Nephron progenitor cell (in vitro differentiated cells): Measurements from ENCODE around the gene CCDC187.
"Not testable (repeated sequence)": the region's sequence is repeated elsewhere in the genome, so short reads cannot be mapped to it uniquely, and the experiment has no call there.

ENCODE experiments used
- DNase-seq: peaks from one replicate; pipeline ENCODE4 v3.0.0; 2021
- H3K27ac Mint-ChIP-seq: 2 replicates; pipeline ENCODE4 v1.8.0; 2021; ENCODE audit warnings: mild to moderate bottlenecking, moderate library complexity, mixed read lengths
- H3K27me3 Mint-ChIP-seq: 2 replicates; pipeline ENCODE4 v1.8.0; 2021; ENCODE audit warnings: mild to moderate bottlenecking, low read depth, mixed read lengths; ENCODE audit not compliant: poor library complexity
- H3K36me3 Mint-ChIP-seq: 2 replicates; pipeline ENCODE4 v1.8.0; 2021; ENCODE audit warnings: low read depth, mixed read lengths
- H3K4me1 Mint-ChIP-seq: 2 replicates; pipeline ENCODE4 v1.8.0; 2021; ENCODE audit warnings: mixed read lengths
- H3K4me3 Mint-ChIP-seq: 2 replicates; pipeline ENCODE4 v1.8.0; 2021; ENCODE audit warnings: mild to moderate bottlenecking, moderate library complexity, mixed read lengths
- H3K9me3 Mint-ChIP-seq: 2 replicates; pipeline ENCODE4 v1.8.0; 2021; ENCODE audit warnings: mild to moderate bottlenecking, moderate library complexity, mixed read lengths
- CTCF ChIP-seq: fragments of 200-600 bp; sonication (generic); IDR thresholded peaks from 2 replicates; pipeline ENCODE4 v1.5.0; 2021; ENCODE audit warnings: antibody characterized with exemption

Gene CCDC187

GRCh38 chr9:136238342-136238732 is 65.6 kb downstream of the CCDC187 start:
- DNase-seq = no peak
- no peak for TF ChIP-seq CTCF
- no peak overlapping the region for H3K27ac Mint-ChIP-seq
- H3K27me3 Mint-ChIP-seq = peaks cover 8% of the 10 kb centered on the region
- peaks cover 10% of the 10 kb centered on the region for H3K36me3 Mint-ChIP-seq
- H3K4me1 Mint-ChIP-seq = peaks cover 61% of the 10 kb centered on the region
- H3K4me3 Mint-ChIP-seq = no peak overlapping the region
- H3K9me3 Mint-ChIP-seq = no peaks in the 10 kb centered on the region

- TF ChIP-seq CTCF = no peak
- Mint-ChIP-seq H3K4me3 (no peak overlapping the region), H3K9me3 (no peaks in the 10 kb centered on the region), H3K27ac (no peak overlapping the region), H3K27me3 (peaks cover 9% of the 10 kb centered on the region), H3K36me3 (peaks cover 12% of the 10 kb centered on the region), H3K4me1 (peaks cover 61% of the 10 kb centered on the region)
- DNase-seq = no peak
Observed at GRCh38 chr9:136237486-136238341, 66.2 kb downstream of the CCDC187 start.

GRCh38 chr9:136236471-136237410 is 67.2 kb downstream of the CCDC187 start:
- Mint-ChIP-seq H3K36me3 (peaks cover 12% of the 10 kb centered on the region), H3K4me1 (peaks cover 61% of the 10 kb centered on the region)
- DNase-seq, H3K9me3 Mint-ChIP-seq, H3K27me3 Mint-ChIP-seq, H3K27ac Mint-ChIP-seq, H3K4me3 Mint-ChIP-seq: not testable (repeated sequence)

GRCh38 chr9:136235709-136236455 is 68.0 kb downstream of the CCDC187 start:
- DNase-seq = no peak
- Mint-ChIP-seq H3K4me1 (peaks cover 62% of the 10 kb centered on the region), H3K4me3 (no peak overlapping the region), H3K27ac (no peak overlapping the region), H3K27me3 (peaks cover 9% of the 10 kb centered on the region), H3K36me3 (peaks cover 19% of the 10 kb centered on the region), H3K9me3 (no peaks in the 10 kb centered on the region)
- TF ChIP-seq CTCF = no peak

GRCh38 chr9:136235171-136235570 is 68.7 kb downstream of the CCDC187 start:
- Mint-ChIP-seq H3K4me1 (peaks cover 68% of the 10 kb centered on the region), H3K27me3 (peaks cover 9% of the 10 kb centered on the region), H3K9me3 (no peaks in the 10 kb centered on the region), H3K36me3 (peaks cover 20% of the 10 kb centered on the region), H3K27ac (no peak overlapping the region), H3K4me3 (peak overlapping the region; percentile 32)
- no peak for DNase-seq
- no peak for TF ChIP-seq CTCF

GRCh38 chr9:136234597-136234996 is 69.3 kb downstream of the CCDC187 start:
- Mint-ChIP-seq H3K9me3 (no peaks in the 10 kb centered on the region), H3K27me3 (peaks cover 9% of the 10 kb centered on the region), H3K27ac (peak overlapping the region; percentile 86), H3K4me3 (no peak overlapping the region), H3K4me1 (peaks cover 71% of the 10 kb centered on the region), H3K36me3 (peaks cover 20% of the 10 kb centered on the region)
- no peak for DNase-seq
- no peak for TF ChIP-seq CTCF
